Astrocyte of the spinal cord (primary cell): ENCODE data around the gene TERB1.

Experiments used
- DNase-seq: peaks from one replicate; pipeline ENCODE4 v3.0.0; 2011; ENCODE audit warnings: low read depth, low spot score
- H3K4me3 ChIP-seq: 2 replicates; pipeline ENCODE4 v1.5.1; 2011; ENCODE audit warnings: low read depth, mild to moderate bottlenecking, low read length, moderate library complexity
- CTCF ChIP-seq: IDR thresholded peaks from 2 replicates; pipeline ENCODE4 v1.5.1; 2012; ENCODE audit warnings: low read depth, mild to moderate bottlenecking, low read length, inconsistent platforms
- in situ Hi-C: cut with HindIII; loops from 2 replicates; pipeline ENCODE4 v1.10.0; 2017; ENCODE audit warnings: low sequenced_read_pairs

Gene TERB1

DNA sequence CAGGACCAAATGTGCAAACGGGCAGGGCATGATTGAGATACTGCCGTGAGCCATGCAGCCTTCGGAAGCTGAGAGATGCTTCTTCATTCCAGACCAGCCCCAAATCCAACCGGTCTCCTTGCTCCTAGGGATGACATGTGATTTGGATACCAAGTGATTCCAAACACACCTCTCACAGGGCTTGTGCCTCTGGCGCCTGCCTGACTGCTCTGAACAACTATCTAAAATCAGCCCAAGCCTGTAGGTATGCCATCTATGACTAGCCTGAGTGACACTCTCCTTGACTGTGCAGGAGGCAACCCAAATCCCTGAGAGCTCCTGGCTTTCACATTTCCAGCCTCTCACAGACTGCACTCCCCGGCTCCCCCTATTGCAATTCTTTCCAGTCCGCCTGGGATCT lies 70.3 kb downstream of the TERB1 start:
- no peak for DNase-seq
- H3K4me3 ChIP-seq: no peak overlapping the region
- no peak for TF ChIP-seq CTCF
- in situ Hi-C loops: no loop called here

- TF ChIP-seq CTCF: no peak
- no peak for DNase-seq
- no peak overlapping the region for H3K4me3 ChIP-seq
- in situ Hi-C loops: no loop called here
Measured at GRCh38 chr16:66728804-66729203, 72.6 kb downstream of the TERB1 start.

DNA sequence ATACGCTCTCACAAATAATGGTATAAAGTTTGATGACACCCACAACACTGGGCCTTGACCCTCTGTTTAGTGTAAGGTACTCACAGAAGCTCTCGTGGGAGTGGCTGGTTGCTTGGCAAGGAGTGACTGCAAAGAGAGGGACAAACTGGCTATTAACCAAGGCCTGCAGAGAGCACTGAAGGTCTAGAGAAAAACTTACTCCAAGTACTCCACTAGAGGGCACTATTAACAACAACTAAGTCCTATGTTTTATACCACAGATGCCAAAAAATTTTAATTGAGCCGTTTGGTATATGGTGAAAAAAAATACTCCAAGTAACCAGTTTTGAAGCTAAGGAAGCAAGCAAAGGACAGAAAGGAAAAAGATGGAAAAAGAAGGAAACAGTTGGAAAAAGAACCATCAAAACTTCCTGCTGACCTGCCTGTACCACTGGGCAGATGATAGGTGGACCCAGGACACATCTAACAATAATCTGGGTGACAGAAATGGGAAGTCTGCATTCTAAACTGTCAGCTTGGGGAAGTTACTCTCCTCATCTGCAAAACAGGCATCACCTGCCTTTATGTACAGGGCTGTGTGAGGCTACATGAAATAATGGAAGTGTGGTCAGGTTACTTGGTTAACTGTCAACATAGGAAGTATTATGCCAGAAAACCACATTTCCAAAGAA lies 73.1 kb downstream of the TERB1 start:
- TF ChIP-seq CTCF: peak; percentile 65
- DNase-seq: peak; percentile 73
- in situ Hi-C loops: no loop called here
- H3K4me3 ChIP-seq: no peak overlapping the region

- no peak overlapping the region for H3K4me3 ChIP-seq
- in situ Hi-C loops: no loop called here
- no peak for TF ChIP-seq CTCF
- DNase-seq: no peak
Measured at GRCh38 chr16:66720766-66721165, 80.6 kb downstream of the TERB1 start.

DNA sequence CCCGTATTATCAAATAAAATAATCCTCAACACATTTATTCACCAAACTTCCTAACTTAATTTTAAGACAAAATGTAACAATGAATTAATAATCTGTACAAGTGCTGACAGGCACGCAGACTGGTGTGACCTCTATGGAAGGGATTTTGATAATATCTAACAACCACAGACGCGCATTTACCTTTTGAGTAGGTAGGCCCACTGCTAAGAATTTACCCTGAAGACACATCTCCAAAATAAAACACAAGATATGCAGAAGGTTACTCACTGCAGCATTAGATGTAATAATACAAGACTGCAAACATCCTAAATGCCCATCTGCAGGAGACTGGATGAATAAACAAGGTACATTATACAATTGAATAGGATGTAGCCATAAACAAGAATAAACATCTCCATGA lies 82.1 kb downstream of the TERB1 start:
- H3K4me3 ChIP-seq: no peak overlapping the region
- no peak for DNase-seq
- no peak for TF ChIP-seq CTCF
- in situ Hi-C loops: no loop called here

GRCh38 chr16:66717776-66718175 lies 83.6 kb downstream of the TERB1 start:
- no peak for DNase-seq
- in situ Hi-C loops: no loop called here
- no peak for TF ChIP-seq CTCF
- H3K4me3 ChIP-seq: no peak overlapping the region
